WTC11 (cell line): ENCODE data around the gene TAC4. TPM values are rescaled to one million over a fixed set of nuclear protein-coding genes. Genes with fewer than 3 reads are reported as not detected.

Source experiments
- ATAC-seq: fragments of 200-7000 bp; cut with Tn5 transposase; 2 replicates; pipeline ENCODE4 v1.10.0; 2021; ENCODE audit warnings: mild to moderate bottlenecking, moderate library complexity
- CTCF ChIA-PET: fragments of 300-600 bp; sonication (Branson Sonifier 250); formaldehyde crosslinking; loops from one replicate; lab custom pipeline; 2021; ENCODE audit warnings: antibody characterized with exemption; lab: Charles Lee
- POLR2A ChIA-PET: fragments of 350-600 bp; sonication (Branson Sonifier 250); formaldehyde crosslinking; loops from one replicate; lab custom pipeline; 2021; ENCODE audit warnings: antibody characterized with exemption; lab: Charles Lee
- DNase-seq: peaks from one replicate; pipeline ENCODE4 v3.0.0; 2021; ENCODE audit warnings: low spot score
- H3K27ac Mint-ChIP-seq: 2 replicates; pipeline ENCODE4 v1.8.0; 2021; ENCODE audit warnings: mixed read lengths
- H3K27me3 Mint-ChIP-seq: 2 replicates; pipeline ENCODE4 v1.8.0; 2021; ENCODE audit warnings: low read depth, mild to moderate bottlenecking, moderate library complexity, mixed read lengths
- H3K36me3 Mint-ChIP-seq: 2 replicates; pipeline ENCODE4 v1.8.0; 2021; ENCODE audit warnings: mixed read lengths
- H3K4me1 Mint-ChIP-seq: 2 replicates; pipeline ENCODE4 v1.8.0; 2022; ENCODE audit warnings: mixed read lengths
- H3K4me3 Mint-ChIP-seq: 2 replicates; pipeline ENCODE4 v1.8.0; 2021; ENCODE audit warnings: mild to moderate bottlenecking, moderate library complexity, mixed read lengths
- H3K9me3 Mint-ChIP-seq: 2 replicates; pipeline ENCODE4 v1.8.0; 2021; ENCODE audit warnings: mixed read lengths
- ARID4B ChIP-seq: sonication (generic); formaldehyde crosslinking; IDR thresholded peaks from 2 replicates; pipeline ENCODE4 v1.8.0; 2023; ENCODE audit warnings: missing genetic modification reagents, mild to moderate bottlenecking, borderline replicate concordance
- ATF3 ChIP-seq: sonication (generic); formaldehyde crosslinking; conservative IDR thresholded peaks from 2 replicates; pipeline ENCODE4 v1.8.1; 2022; ENCODE audit warnings: mild to moderate bottlenecking, missing genetic modification reagents
- CBFB ChIP-seq: sonication (generic); formaldehyde crosslinking; IDR thresholded peaks from 2 replicates; pipeline ENCODE4 v1.8.1; 2022; ENCODE audit warnings: mild to moderate bottlenecking, low read depth, missing genetic modification reagents
- CDX4 ChIP-seq: fragments of 250-450 bp; sonication (Bioruptor Pico); IDR thresholded peaks from 2 replicates; pipeline ENCODE4 v1.9.0; 2021; ENCODE audit warnings: moderate library complexity, mild to moderate bottlenecking, inconsistent platforms, borderline replicate concordance
- CTCF ChIP-seq: fragments of 200-600 bp; IDR thresholded peaks from 2 replicates; pipeline ENCODE4 v1.8.0; 2022; ENCODE audit warnings: antibody characterized with exemption
- E2F4 ChIP-seq: sonication (generic); formaldehyde crosslinking; IDR thresholded peaks from 2 replicates; pipeline ENCODE4 v1.8.1; 2022; ENCODE audit warnings: low read depth, mild to moderate bottlenecking, moderate library complexity, missing genetic modification reagents, borderline replicate concordance
- FOXK1 ChIP-seq: sonication (generic); formaldehyde crosslinking; IDR thresholded peaks from 2 replicates; pipeline ENCODE4 v1.8.0; 2022; ENCODE audit warnings: mild to moderate bottlenecking, moderate library complexity, missing genetic modification reagents
- GTF2I ChIP-seq: fragments of 250-450 bp; sonication (Bioruptor Pico); conservative IDR thresholded peaks from 2 replicates; pipeline ENCODE4 v1.4.0; 2021; ENCODE audit warnings: mild to moderate bottlenecking
- HMGA2 ChIP-seq: fragments of 250-450 bp; sonication (Bioruptor Pico); IDR thresholded peaks from 2 replicates; pipeline ENCODE4 v1.4.0; 2021; ENCODE audit warnings: mild to moderate bottlenecking, moderate library complexity
- KAT7 ChIP-seq: sonication (generic); formaldehyde crosslinking; IDR thresholded peaks from 2 replicates; pipeline ENCODE4 v1.8.1; 2023; ENCODE audit warnings: missing genetic modification reagents, mild to moderate bottlenecking, borderline replicate concordance
- MYBL2 ChIP-seq: sonication (generic); formaldehyde crosslinking; IDR thresholded peaks from 2 replicates; pipeline ENCODE4 v1.8.1; 2023; ENCODE audit warnings: mild to moderate bottlenecking, moderate library complexity, missing genetic modification reagents
- PREB ChIP-seq: sonication (generic); formaldehyde crosslinking; IDR thresholded peaks from 2 replicates; pipeline ENCODE4 v1.8.1; 2022; ENCODE audit warnings: mild to moderate bottlenecking, missing genetic modification reagents, moderate library complexity, borderline replicate concordance
- STAT6 ChIP-seq: sonication (generic); formaldehyde crosslinking; conservative IDR thresholded peaks from 2 replicates; pipeline ENCODE4 v1.8.1; 2023; ENCODE audit warnings: mild to moderate bottlenecking, low read depth, missing genetic modification reagents, moderate library complexity
- ZNF232 ChIP-seq: sonication (generic); formaldehyde crosslinking; IDR thresholded peaks from 2 replicates; pipeline ENCODE4 v1.8.0; 2022; ENCODE audit warnings: mild to moderate bottlenecking, missing genetic modification reagents
- ZNF263 ChIP-seq: sonication (generic); formaldehyde crosslinking; IDR thresholded peaks from 2 replicates; pipeline ENCODE4 v1.8.1; 2022; ENCODE audit warnings: low read depth, mild to moderate bottlenecking, moderate library complexity, missing genetic modification reagents
- ZNF396 ChIP-seq: fragments of 250-450 bp; sonication (Bioruptor Pico); IDR thresholded peaks from 2 replicates; pipeline ENCODE4 v1.8.0; 2021; ENCODE audit warnings: mild to moderate bottlenecking, moderate library complexity, borderline replicate concordance
- ZNF512 ChIP-seq: sonication (generic); formaldehyde crosslinking; IDR thresholded peaks from 2 replicates; pipeline ENCODE4 v1.8.1; 2022; ENCODE audit warnings: missing genetic modification reagents, borderline replicate concordance
- total RNA-seq: library from RNA; stranded (reverse); gene quantifications from 3 replicates; pipeline ENCODE4 v1.2.3, GENCODE V29; 2021

The TAC4 gene
- total RNA-seq, 1 experiment from 2014 or later, result not detected

GRCh38 chr17:49845321-49845720 lies 2.5 kb downstream of the TAC4 start (continued):
- TF ChIP-seq ARID4B (CRISPR knock-in tag) (no peak), MYBL2 (CRISPR knock-in tag) (no peak), GTF2I (CRISPR knock-in tag) (no peak), ZNF512 (CRISPR knock-in tag) (no peak), CDX4 (CRISPR knock-in tag) (no peak), PREB (CRISPR knock-in tag) (no peak), ATF3 (CRISPR knock-in tag) (no peak), STAT6 (CRISPR knock-in tag) (no peak), HMGA2 (no peak), ZNF396 (CRISPR knock-in tag) (no peak), KAT7 (no peak), E2F4 (CRISPR knock-in tag) (no peak)

- peak; percentile 68 for ATAC-seq
- CTCF ChIA-PET, result interaction anchor here (0.8 to 1.1 kb wide), 2 partner anchors 16 to 28 kb away, joined by 3 read pairs; no protein-coding TSS in a partner anchor
- Mint-ChIP-seq H3K27ac (no peak overlapping the region), H3K36me3 (peaks cover 21% of the 10 kb centered on the region), H3K4me3 (no peak overlapping the region), H3K9me3 (no peaks in the 10 kb centered on the region), H3K4me1 (peaks cover 8% of the 10 kb centered on the region), H3K27me3 (no peaks in the 10 kb centered on the region)
- DNase-seq, result peak; percentile 72
- TF ChIP-seq FOXK1 (no peak), ZNF232 (no peak), ZNF263 (no peak), CTCF (peak; percentile 35; the same call in 1 of the 2 replicates), CBFB (no peak)
- POLR2A ChIA-PET, result no interaction called here
Measured at GRCh38 chr17:49843774-49844350, 4.0 kb downstream of the TAC4 start.
